Activated CD4-positive, alpha-beta T cell treated with anti-CD3 and anti-CD28 coated beads for 24 hours (primary cell): ENCODE data around the gene GNPTG.
A peak's percentile ranks its signal among the peaks of the same experiment; 100 is the strongest.

ENCODE experiments used
- DNase-seq, 2 donors: peaks; one replicate each; pipeline ENCODE4 v3.0.0-alpha.2; 2020; ENCODE audit warnings: low read depth in 2 of 2

Gene GNPTG

GRCh38 chr16:1394367-1394951, 42.7 kb downstream of the GNPTG start:
- DNase-seq = no peak

- no peak for DNase-seq
Measured at GRCh38 chr16:1395444-1396031, 43.8 kb downstream of the GNPTG start.

GRCh38 chr16:1397779-1398178, 46.0 kb downstream of the GNPTG start:
- no peak for DNase-seq

- no peak for DNase-seq
Measured at GRCh38 chr16:1398351-1398750, 46.6 kb downstream of the GNPTG start.

- DNase-seq = no peak
Measured at GRCh38 chr16:1398826-1399581, 47.3 kb downstream of the GNPTG start.

GRCh38 chr16:1401061-1401757, 49.5 kb downstream of the GNPTG start:
- no peak for DNase-seq

- no peak for DNase-seq
Measured at GRCh38 chr16:1401758-1402154, 50.0 kb downstream of the GNPTG start.

GRCh38 chr16:1403036-1403435, 51.3 kb downstream of the GNPTG start:
- no peak for DNase-seq

GRCh38 chr16:1403733-1404132, 52.0 kb downstream of the GNPTG start:
- DNase-seq = no peak

- no peak for DNase-seq
Measured at GRCh38 chr16:1407753-1408152, 56.0 kb downstream of the GNPTG start.

GRCh38 chr16:1408171-1408837, 56.6 kb downstream of the GNPTG start:
- DNase-seq = peak; percentile 96 to 97

- no peak for DNase-seq
Measured at GRCh38 chr16:1412847-1413246, 61.1 kb downstream of the GNPTG start.
